AG09309 (cell line): Measurements from ENCODE around the gene ELMO3.

ENCODE experiments used
- DNase-seq: peaks from one replicate; pipeline ENCODE4 v3.0.0-alpha.2; 2010; ENCODE audit warnings: low read depth
- H3K4me3 ChIP-seq: 2 replicates; pipeline ENCODE4 v1.5.1; 2011; ENCODE audit warnings: mild to moderate bottlenecking, low read depth, low read length, moderate library complexity; ENCODE audit not compliant: control insufficient read depth
- CTCF ChIP-seq: IDR thresholded peaks from 2 replicates; pipeline ENCODE4 v1.5.1; 2011; ENCODE audit warnings: mild to moderate bottlenecking, low read depth, low read length, inconsistent platforms; ENCODE audit not compliant: insufficient read depth, control insufficient read depth; ENCODE audit errors: missing control alignments

ELMO3 gene

GRCh38 chr16:67229906-67230808, 31.2 kb downstream of the ELMO3 start:
- no peak for TF ChIP-seq CTCF
- DNase-seq = no peak
- H3K4me3 ChIP-seq = no peak overlapping the region

- no peak for TF ChIP-seq CTCF
- no peak overlapping the region for H3K4me3 ChIP-seq
- DNase-seq = no peak
Observed at GRCh38 chr16:67230809-67231660, 32.1 kb downstream of the ELMO3 start.

GRCh38 chr16:67233596-67233995, 34.7 kb downstream of the ELMO3 start:
- no peak for DNase-seq
- no peak for TF ChIP-seq CTCF
- H3K4me3 ChIP-seq = no peak overlapping the region

GRCh38 chr16:67234180-67234597, 35.3 kb downstream of the ELMO3 start:
- no peak overlapping the region for H3K4me3 ChIP-seq
- no peak for DNase-seq
- no peak for TF ChIP-seq CTCF

GRCh38 chr16:67235816-67236562, 37.1 kb downstream of the ELMO3 start:
- no peak overlapping the region for H3K4me3 ChIP-seq
- no peak for DNase-seq

More at GRCh38 chr16:67235816-67236562, 37.1 kb downstream of the ELMO3 start:
- TF ChIP-seq CTCF = no peak
